GM21737 (cell line): ENCODE measurements around the gene MYO7B.

Experiments used
- ATAC-seq: cut with Tn5 transposase; IDR thresholded peaks from one replicate; pipeline ENCODE4 v1.9.1; 2021; ENCODE audit warnings: mild to moderate bottlenecking, moderate library complexity; ENCODE audit not compliant: unreplicated experiment

MYO7B gene

GRCh38 chr2:127535422-127535901 is at the start of gene MYO7B:
TSS of gene MYO7B (plus strand) at chr2:127535683. CDS start at chr2:127559723, 24,040 bp downstream.
- ATAC-seq: no peak

DNA sequence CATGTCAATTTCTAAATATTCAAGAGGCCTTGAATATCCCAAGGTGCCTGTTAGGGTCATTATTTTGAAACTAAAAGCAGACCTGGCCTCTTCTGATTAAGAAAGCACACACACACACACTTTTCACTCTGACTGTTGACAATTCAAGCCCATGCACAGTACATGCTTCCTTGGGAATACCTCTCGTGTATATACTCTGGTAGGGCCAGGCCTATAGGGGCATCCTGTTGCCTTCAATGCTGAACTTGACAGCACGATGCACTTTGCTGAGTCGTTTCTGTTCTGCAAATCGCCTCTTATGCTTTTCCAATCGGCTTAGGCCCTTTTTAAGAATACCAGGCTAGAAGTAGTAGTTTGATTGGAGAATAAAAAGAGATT is 49.8 kb upstream of the MYO7B start:
- ATAC-seq: no peak

- ATAC-seq: no peak
These were observed 49.0 kb upstream of the MYO7B start for GRCh38 chr2:127486247-127487058.

DNA sequence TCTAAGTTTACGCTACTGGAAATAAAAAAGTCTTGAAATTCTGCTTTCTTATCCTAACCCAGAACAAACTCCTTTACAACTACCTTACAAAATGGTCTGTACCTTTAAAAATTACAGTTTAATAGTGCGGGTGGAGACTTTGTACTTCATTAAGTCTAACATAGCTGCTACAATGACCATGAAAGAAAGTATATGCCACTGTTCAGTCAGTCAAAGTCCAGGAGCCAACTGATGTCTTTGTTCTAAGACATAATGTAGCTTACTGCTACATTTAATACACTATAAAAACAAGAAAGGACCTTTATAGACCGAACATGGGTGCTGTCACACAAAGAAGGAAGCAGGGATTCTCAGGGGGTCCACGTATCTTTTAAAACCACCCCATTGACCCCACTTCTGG is 45.2 kb upstream of the MYO7B start:
- ATAC-seq: no peak

DNA sequence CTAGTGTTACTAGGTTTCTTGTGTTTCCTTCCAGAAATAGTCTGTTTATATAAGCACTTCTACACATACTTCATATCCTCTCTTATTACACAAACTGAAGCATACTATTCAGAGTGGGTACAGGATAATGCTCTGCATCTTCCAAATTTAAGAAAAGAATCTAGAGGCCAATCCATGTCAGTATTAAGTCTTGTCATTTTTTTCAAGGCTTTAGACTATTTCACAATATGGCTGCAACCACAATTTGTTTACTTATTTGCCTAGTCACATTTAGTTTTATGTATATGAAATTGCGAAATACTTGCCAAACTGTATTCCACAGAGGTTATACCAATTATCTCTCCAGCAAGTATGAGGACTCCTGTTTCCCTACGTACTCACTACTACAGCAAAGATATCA is 37.1 kb upstream of the MYO7B start:
- ATAC-seq: no peak

DNA sequence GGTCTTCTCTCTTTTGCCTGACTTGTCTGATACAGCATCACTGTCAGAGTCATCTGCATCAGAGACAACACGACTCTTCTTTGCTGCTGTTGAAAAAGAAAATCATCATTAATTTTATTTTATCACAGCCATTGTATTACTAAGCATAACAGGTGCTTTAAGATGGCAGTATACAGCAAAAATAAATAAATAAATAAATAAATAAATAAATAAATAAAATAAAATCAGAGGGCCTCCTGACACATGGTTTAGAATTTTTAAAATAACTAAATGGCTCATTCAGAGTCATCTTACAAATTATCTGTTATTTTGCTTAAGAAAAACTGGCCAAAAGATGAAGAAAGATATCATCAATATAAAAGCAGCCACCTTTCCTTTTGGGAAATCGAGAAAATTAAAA is 32.0 kb upstream of the MYO7B start:
- ATAC-seq: no peak

GRCh38 chr2:127504552-127505430 is 30.7 kb upstream of the MYO7B start:
- ATAC-seq: no peak

DNA sequence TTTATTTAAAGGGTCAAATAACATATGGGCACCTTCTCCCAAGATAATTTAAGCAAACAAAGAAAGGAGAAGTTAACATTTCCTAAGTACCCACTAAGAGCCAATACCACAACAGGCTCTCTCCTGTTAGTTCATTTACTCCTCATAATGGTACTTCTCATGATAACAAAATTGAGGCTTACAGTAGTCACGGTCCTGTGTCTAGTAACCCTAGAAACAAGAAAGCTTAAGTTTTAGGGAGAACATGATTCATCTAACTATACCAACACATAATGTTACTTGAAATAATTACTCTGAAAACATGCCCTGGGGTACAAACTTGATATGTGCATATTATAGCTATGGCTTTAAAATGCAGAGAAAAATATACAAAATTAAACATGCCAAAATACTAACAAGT is 29.0 kb upstream of the MYO7B start:
- ATAC-seq: no peak

DNA sequence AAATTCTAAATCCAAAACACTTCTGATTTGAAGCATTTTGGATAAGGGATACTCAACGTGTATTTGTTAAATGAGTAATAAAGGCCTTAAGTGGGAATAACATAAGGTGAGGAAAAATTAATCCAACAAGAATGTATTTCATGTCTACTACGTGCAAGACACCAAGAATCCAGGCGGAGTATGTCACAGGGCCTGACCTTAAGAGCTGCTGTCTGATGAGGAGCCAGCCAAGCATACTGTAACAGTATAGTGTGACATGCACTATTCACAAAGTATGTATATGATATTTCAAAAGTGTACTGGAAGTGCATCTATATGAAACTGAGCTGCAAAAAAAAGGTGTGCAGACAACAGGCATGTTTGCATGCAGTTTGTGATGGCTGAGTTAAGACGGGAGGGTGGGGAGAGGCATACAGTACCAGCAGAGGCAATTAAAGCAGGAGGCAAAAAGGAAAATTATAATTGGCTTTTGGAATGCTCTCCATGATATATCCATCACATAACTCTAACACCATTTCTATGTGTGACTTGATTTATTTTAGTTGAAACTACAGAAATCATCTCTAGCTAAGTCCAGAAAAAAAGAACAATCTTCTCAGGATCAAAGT is 27.4 kb upstream of the MYO7B start:
- no peak for ATAC-seq

GRCh38 chr2:127508631-127509034 is 26.9 kb upstream of the MYO7B start:
- ATAC-seq: no peak

- no peak for ATAC-seq
These were observed 25.4 kb upstream of the MYO7B start for GRCh38 chr2:127510073-127510472.

GRCh38 chr2:127511090-127511695 is 24.3 kb upstream of the MYO7B start:
- no peak for ATAC-seq

- ATAC-seq: no peak
These were observed 23.6 kb upstream of the MYO7B start for GRCh38 chr2:127511917-127512316.

- ATAC-seq: no peak
These were observed 23.1 kb upstream of the MYO7B start for GRCh38 chr2:127512362-127512761.

GRCh38 chr2:127514076-127514475 is 21.4 kb upstream of the MYO7B start:
- ATAC-seq: no peak

GRCh38 chr2:127514485-127514884 is 21.0 kb upstream of the MYO7B start:
- no peak for ATAC-seq

DNA sequence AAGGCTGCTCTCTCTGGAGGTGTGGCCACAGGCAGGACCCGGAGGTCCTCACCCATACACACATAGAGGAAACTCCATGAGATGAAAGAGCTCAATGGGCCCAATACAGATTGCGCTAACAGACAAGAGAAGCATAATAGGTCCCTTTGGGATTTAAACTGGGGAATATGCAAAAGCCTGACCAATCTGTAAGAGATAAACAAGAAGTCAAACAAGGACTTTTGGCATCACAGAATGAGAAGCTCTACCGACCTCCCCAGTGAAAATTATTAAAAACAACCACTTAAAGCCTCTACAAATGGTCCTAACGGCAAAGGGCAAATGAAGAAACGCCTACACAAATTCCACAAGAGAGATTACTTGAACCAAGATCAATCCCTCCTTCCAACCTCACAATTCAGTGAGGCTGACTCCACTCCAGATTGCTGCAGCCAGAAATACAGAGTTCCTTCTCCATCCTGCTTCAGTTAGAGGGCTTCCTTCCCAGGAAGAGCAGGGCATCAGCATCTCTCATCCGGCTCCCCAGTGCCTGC is 20.0 kb upstream of the MYO7B start:
- no peak for ATAC-seq

DNA sequence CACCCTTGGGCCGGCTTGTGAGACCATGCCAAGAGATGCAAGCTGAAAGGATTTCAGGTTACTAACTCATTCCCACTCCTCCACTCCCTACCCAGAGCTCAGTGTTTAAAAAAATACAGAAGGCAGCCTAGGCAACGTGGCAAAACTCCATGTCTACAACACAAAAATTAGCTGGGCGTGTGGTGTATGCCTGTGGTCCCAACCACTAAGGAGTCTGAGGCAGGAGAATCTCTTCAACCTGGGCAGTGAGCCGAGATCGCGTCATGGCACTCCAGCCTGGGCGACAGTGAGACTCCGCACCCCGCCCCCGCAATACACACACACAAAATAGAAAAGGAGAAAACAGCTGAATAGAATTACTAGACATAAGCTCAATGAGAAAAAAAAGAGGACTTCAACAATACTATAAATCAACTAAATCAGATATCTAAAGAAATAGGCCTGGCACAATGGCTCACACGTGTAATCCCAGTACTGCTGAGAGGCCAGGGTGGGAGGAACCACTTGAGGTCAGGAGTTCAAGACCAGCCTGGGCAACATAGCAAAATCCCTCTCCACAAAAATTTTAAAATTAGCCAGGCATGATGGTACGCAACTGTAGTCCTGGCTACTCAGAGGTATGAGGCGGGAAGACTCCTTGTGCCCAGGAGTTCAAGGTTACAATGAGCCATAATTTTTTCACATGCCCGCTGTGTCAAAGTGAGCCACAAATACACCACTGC is 19.3 kb upstream of the MYO7B start:
- no peak for ATAC-seq

- ATAC-seq: no peak
These were observed 18.0 kb upstream of the MYO7B start for GRCh38 chr2:127517465-127517864.

DNA sequence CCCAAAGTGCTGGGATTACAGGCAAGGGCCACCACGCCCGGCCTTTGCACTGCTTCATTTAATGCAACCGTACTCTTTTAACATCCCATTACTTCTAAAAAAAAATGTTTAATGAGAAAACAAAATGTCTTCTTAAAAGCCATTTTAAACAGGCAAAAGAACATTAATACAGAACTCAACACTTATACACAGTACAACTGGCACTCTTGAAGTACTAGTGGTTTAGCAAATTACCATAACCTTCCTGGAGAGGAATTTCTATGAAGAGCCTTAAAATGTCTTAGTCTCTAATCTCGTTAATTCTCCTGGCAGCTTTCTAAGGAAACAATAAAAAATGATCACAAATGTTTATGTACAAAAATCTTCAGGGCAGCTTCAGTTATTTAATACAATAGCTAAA is 15.1 kb upstream of the MYO7B start:
- no peak for ATAC-seq
